Suprapubic skin (tissue), 4 donors: ENCODE measurements around the gene FAM78B.

Source experiments
- CTCF ChIP-seq, 2 donors: fragments of 200-600 bp in 1 of 2; fragments of 450-650 bp in 1 of 2; sonication (generic) in 1 of 2; IDR thresholded peaks; one replicate each; pipeline ENCODE4 v1.5.1; 2016 to 2019; ENCODE audit warnings: antibody characterized with exemption in 2 of 2, mild to moderate bottlenecking in 1 of 2, moderate library complexity in 1 of 2
- EP300 ChIP-seq: sonication (generic); formaldehyde crosslinking; IDR thresholded peaks from one replicate; pipeline ENCODE4 v1.6.1; 2017; ENCODE audit warnings: antibody characterized with exemption
- POLR2A ChIP-seq, 2 donors: fragments of 450-650 bp; IDR thresholded peaks; one replicate each; pipeline ENCODE4 v1.6.1; 2017; ENCODE audit warnings: antibody characterized with exemption in 2 of 2, mild to moderate bottlenecking in 2 of 2, moderate library complexity in 2 of 2
- POLR2AphosphoS5 ChIP-seq, 3 donors: sonication (generic); formaldehyde crosslinking; IDR thresholded peaks; one replicate each; pipeline ENCODE4 v1.6.1; 2017; ENCODE audit warnings: antibody characterized with exemption in 3 of 3

- TF ChIP-seq EP300 (no peak), CTCF (IDR thresholded peaks at IDR 0.05) (no peak), POLR2A (IDR thresholded peaks at IDR 0.05) (no peak), POLR2AphosphoS5 (IDR thresholded peaks at IDR 0.05) (no peak)
These were observed 38.6 kb downstream of the FAM78B start for GRCh38 chr1:166128195-166128594.
